HEK293 (cell line): Measurements from ENCODE around the gene SYCP2.
A peak's percentile ranks its signal among the peaks of the same experiment; 100 is the strongest.

ENCODE experiments used
- EGR2 ChIP-seq: fragments of 450-650 bp; formaldehyde crosslinking; IDR thresholded peaks from 2 replicates; pipeline ENCODE4 v1.5.1; 2016; ENCODE audit warnings: low read depth, missing biosample characterization, missing genetic modification characterization
- HOXC10 ChIP-seq: sonication (generic); formaldehyde crosslinking; IDR thresholded peaks from 2 replicates; pipeline ENCODE4 v1.8.1; 2023; ENCODE audit warnings: mild to moderate bottlenecking, missing genetic modification reagents
- KLF16 ChIP-seq: fragments of 450-650 bp; formaldehyde crosslinking; IDR thresholded peaks from 2 replicates; pipeline ENCODE4 v1.5.1; 2017; ENCODE audit warnings: missing biosample characterization, missing genetic modification characterization
- MEIS1 ChIP-seq: sonication (generic); formaldehyde crosslinking; IDR thresholded peaks from 2 replicates; pipeline ENCODE4 v1.8.1; 2022; ENCODE audit warnings: missing genetic modification reagents, mild to moderate bottlenecking, borderline replicate concordance
- TCF7L2 ChIP-seq: IDR thresholded peaks from 2 replicates; pipeline ENCODE4 v1.6.1; 2011; ENCODE audit warnings: low read depth, mild to moderate bottlenecking, inconsistent platforms, low read length, moderate library complexity, borderline replicate concordance
- ZBTB11 ChIP-seq: fragments of 450-650 bp; formaldehyde crosslinking; conservative IDR thresholded peaks from 2 replicates; pipeline ENCODE4 v1.5.1; 2016; ENCODE audit warnings: low read depth, missing biosample characterization, missing genetic modification characterization
- ZBTB49 ChIP-seq: fragments of 450-650 bp; formaldehyde crosslinking; IDR thresholded peaks from 2 replicates; pipeline ENCODE4 v1.5.1; 2016; ENCODE audit warnings: missing biosample characterization, missing genetic modification characterization, low read depth
- ZNF10 ChIP-seq: fragments of 450-650 bp; formaldehyde crosslinking; IDR thresholded peaks from 2 replicates; pipeline ENCODE4 v1.5.1; 2017; ENCODE audit warnings: missing biosample characterization, missing genetic modification characterization
- ZNF114 ChIP-seq: fragments of 450-650 bp; formaldehyde crosslinking; IDR thresholded peaks from 2 replicates; pipeline ENCODE4 v1.5.0; 2017; ENCODE audit warnings: missing biosample characterization, missing genetic modification characterization
- ZNF138 ChIP-seq: fragments of 450-650 bp; formaldehyde crosslinking; IDR thresholded peaks from 2 replicates; pipeline ENCODE4 v1.5.1; 2016; ENCODE audit warnings: missing biosample characterization, missing genetic modification characterization, borderline replicate concordance
- ZNF19 ChIP-seq: fragments of 450-650 bp; formaldehyde crosslinking; IDR thresholded peaks from 2 replicates; pipeline ENCODE4; 2016; ENCODE audit warnings: missing biosample characterization, missing genetic modification characterization, low read depth
- ZNF266 ChIP-seq: fragments of 450-650 bp; formaldehyde crosslinking; IDR thresholded peaks from 2 replicates; pipeline ENCODE4 v1.5.1; 2016; ENCODE audit warnings: missing biosample characterization, missing genetic modification characterization, low read depth
- ZNF274 ChIP-seq, 2 experiments: fragments of 200-500 bp in 1 of 2; fragments of 450-650 bp in 1 of 2; sonication (Bioruptor generic) in 1 of 2; formaldehyde crosslinking in 1 of 2; IDR thresholded peaks; 2 replicates each; pipeline versions ENCODE4 v1.5.1 to v1.6.1; 2014 to 2016; ENCODE audit warnings: borderline replicate concordance in 1 of 2, inconsistent platforms in 1 of 2, low read length in 1 of 2, missing biosample characterization in 1 of 2, missing genetic modification characterization in 1 of 2
- ZNF426 ChIP-seq: fragments of 450-650 bp; formaldehyde crosslinking; IDR thresholded peaks from 2 replicates; pipeline ENCODE4 v1.5.1; 2017; ENCODE audit warnings: missing biosample characterization, missing genetic modification characterization, mild to moderate bottlenecking, inconsistent platforms, moderate library complexity
- ZNF473 ChIP-seq: fragments of 450-650 bp; formaldehyde crosslinking; IDR thresholded peaks from 2 replicates; pipeline ENCODE4 v1.5.1; 2017; ENCODE audit warnings: missing biosample characterization, missing genetic modification characterization
- ZNF558 ChIP-seq: fragments of 450-650 bp; formaldehyde crosslinking; IDR thresholded peaks from 2 replicates; pipeline ENCODE4 v1.5.1; 2016; ENCODE audit warnings: missing biosample characterization, missing genetic modification characterization
- ZNF596 ChIP-seq: fragments of 450-650 bp; IDR thresholded peaks from 2 replicates; pipeline ENCODE4 v1.5.0; 2018; ENCODE audit warnings: missing biosample characterization, mild to moderate bottlenecking, missing genetic modification characterization, moderate library complexity
- ZNF645 ChIP-seq: fragments of 450-650 bp; formaldehyde crosslinking; IDR thresholded peaks from 2 replicates; pipeline ENCODE4; 2016; ENCODE audit warnings: missing biosample characterization, missing genetic modification characterization
- ZNF791 ChIP-seq: fragments of 450-650 bp; formaldehyde crosslinking; IDR thresholded peaks from 2 replicates; pipeline ENCODE4 v1.5.1; 2016; ENCODE audit warnings: missing biosample characterization, missing genetic modification characterization
- TF ChIP-seq, protein P1 (sequence below): fragments of 450-650 bp; formaldehyde crosslinking; IDR thresholded peaks from 2 replicates; pipeline ENCODE4 v1.5.1; 2016; ENCODE audit warnings: missing biosample characterization, missing genetic modification characterization, borderline replicate concordance
- TF ChIP-seq, protein P2 (sequence below): fragments of 450-650 bp; formaldehyde crosslinking; IDR thresholded peaks from 2 replicates; pipeline ENCODE4 v1.5.1; 2016; ENCODE audit warnings: missing biosample characterization, missing genetic modification characterization

The SYCP2 gene

DNA sequence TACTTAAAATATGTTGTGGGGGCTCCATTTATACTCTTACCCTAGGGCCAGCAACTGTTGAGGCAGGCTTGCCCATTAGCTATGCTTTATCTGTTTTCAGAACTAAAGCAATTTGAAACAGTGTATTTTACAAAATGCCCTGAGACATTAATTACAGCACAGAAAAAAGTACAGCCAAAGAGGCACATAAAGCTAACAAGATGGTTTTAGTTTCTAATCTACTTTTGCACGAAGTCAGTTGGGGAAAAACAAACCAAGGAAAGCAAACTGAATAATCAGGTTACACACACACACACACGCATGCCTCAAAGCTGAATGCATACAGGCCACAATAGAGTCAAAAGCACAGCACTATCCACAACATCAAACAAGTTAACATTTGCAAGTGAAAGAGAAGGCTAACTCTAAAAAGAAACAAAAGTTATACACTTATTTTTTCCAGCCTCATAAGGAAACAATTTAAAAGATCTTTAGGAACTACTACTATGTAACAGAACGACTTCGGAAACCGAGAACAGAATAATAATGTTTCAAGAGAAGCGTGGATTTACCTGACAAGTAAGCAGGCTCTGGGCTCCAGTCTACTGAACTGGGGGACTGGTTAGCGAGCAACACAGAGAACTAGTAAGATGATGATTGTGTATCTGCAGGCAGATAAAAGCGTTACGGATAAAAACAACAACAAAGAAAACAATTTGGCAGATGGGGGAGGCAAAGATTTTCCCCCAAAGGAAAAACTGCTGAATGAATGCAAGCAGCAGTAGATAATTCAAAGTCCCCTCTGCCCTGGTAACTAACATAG is 1.7 kb downstream of the SYCP2 start (continued):
- TF ChIP-seq TCF7L2 (no peak), MEIS1 (CRISPR knock-in tag) (no peak), ZNF596 (no peak), ZBTB49 (tag by site-specific recombination) (no peak), EGR2 (tag by site-specific recombination) (no peak), ZNF791 (no peak), ZNF19 (no peak), HOXC10 (CRISPR knock-in tag) (no peak), ZNF274 (IDR thresholded peaks at IDR 0.05; ENCODE audit: low read length) (no peak), ZNF274 (tag by site-specific recombination; IDR thresholded peaks at IDR 0.05; ENCODE audit: borderline replicate concordance) (no peak), ZNF10 (0 out of 2 replicates have a peak, but pooled peaks have one; percentile 54), ZNF138 (no peak), ZNF473 (tag by site-specific recombination) (no peak), ZNF426 (tag by site-specific recombination) (no peak), ZBTB11 (tag by site-specific recombination) (peak; percentile 62), ZNF266 (tag by site-specific recombination) (no peak), ZNF114 (tag by site-specific recombination) (no peak), ZNF645 (tag by site-specific recombination) (no peak), ZNF558 (no peak), KLF16 (tag by site-specific recombination) (no peak)
- TF ChIP-seq, protein P1, sequence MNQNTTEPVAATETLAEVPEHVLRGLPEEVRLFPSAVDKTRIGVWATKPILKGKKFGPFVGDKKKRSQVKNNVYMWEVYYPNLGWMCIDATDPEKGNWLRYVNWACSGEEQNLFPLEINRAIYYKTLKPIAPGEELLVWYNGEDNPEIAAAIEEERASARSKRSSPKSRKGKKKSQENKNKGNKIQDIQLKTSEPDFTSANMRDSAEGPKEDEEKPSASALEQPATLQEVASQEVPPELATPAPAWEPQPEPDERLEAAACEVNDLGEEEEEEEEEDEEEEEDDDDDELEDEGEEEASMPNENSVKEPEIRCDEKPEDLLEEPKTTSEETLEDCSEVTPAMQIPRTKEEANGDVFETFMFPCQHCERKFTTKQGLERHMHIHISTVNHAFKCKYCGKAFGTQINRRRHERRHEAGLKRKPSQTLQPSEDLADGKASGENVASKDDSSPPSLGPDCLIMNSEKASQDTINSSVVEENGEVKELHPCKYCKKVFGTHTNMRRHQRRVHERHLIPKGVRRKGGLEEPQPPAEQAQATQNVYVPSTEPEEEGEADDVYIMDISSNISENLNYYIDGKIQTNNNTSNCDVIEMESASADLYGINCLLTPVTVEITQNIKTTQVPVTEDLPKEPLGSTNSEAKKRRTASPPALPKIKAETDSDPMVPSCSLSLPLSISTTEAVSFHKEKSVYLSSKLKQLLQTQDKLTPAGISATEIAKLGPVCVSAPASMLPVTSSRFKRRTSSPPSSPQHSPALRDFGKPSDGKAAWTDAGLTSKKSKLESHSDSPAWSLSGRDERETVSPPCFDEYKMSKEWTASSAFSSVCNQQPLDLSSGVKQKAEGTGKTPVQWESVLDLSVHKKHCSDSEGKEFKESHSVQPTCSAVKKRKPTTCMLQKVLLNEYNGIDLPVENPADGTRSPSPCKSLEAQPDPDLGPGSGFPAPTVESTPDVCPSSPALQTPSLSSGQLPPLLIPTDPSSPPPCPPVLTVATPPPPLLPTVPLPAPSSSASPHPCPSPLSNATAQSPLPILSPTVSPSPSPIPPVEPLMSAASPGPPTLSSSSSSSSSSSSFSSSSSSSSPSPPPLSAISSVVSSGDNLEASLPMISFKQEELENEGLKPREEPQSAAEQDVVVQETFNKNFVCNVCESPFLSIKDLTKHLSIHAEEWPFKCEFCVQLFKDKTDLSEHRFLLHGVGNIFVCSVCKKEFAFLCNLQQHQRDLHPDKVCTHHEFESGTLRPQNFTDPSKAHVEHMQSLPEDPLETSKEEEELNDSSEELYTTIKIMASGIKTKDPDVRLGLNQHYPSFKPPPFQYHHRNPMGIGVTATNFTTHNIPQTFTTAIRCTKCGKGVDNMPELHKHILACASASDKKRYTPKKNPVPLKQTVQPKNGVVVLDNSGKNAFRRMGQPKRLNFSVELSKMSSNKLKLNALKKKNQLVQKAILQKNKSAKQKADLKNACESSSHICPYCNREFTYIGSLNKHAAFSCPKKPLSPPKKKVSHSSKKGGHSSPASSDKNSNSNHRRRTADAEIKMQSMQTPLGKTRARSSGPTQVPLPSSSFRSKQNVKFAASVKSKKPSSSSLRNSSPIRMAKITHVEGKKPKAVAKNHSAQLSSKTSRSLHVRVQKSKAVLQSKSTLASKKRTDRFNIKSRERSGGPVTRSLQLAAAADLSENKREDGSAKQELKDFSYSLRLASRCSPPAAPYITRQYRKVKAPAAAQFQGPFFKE (tag by site-specific recombination), result no peak
- TF ChIP-seq, protein P2, sequence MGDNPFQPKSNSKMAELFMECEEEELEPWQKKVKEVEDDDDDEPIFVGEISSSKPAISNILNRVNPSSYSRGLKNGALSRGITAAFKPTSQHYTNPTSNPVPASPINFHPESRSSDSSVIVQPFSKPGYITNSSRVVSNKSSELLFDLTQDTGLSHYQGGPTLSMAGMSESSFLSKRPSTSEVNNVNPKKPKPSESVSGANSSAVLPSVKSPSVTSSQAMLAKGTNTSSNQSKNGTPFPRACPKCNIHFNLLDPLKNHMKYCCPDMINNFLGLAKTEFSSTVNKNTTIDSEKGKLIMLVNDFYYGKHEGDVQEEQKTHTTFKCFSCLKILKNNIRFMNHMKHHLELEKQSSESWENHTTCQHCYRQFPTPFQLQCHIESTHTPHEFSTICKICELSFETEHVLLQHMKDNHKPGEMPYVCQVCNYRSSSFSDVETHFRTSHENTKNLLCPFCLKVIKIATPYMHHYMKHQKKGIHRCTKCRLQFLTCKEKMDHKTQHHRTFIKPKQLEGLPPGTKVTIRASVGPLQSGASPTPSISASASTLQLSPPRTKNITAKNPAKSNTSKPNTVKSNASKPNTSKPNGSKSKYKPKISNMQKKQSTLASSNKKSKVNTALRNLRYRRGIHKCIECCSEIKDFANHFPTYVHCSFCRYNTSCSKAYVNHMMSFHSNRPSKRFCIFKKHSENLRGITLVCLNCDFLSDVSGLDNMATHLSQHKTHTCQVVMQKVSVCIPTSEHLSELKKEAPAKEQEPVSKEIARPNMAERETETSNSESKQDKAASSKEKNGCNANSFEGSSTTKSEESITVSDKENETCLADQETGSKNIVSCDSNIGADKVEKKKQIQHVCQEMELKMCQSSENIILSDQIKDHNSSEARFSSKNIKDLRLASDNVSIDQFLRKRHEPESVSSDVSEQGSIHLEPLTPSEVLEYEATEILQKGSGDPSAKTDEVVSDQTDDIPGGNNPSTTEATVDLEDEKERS, result no peak
